Measurements from ENCODE around the gene KCNH2.

Gene KCNH2

GRCh38 chr7:151020231-151020630 lies 42.1 kb upstream of the KCNH2 start:
- ChIA-PET POLR2A (no interaction called here), CTCF (interaction anchor here (1.3 to 7.9 kb wide), 7 partner anchors 8 to 121 kb away, joined by 3 to 84 read pairs (median 10); partner anchors contain the start of gene ABCB8)
- TF ChIP-seq, protein P1, sequence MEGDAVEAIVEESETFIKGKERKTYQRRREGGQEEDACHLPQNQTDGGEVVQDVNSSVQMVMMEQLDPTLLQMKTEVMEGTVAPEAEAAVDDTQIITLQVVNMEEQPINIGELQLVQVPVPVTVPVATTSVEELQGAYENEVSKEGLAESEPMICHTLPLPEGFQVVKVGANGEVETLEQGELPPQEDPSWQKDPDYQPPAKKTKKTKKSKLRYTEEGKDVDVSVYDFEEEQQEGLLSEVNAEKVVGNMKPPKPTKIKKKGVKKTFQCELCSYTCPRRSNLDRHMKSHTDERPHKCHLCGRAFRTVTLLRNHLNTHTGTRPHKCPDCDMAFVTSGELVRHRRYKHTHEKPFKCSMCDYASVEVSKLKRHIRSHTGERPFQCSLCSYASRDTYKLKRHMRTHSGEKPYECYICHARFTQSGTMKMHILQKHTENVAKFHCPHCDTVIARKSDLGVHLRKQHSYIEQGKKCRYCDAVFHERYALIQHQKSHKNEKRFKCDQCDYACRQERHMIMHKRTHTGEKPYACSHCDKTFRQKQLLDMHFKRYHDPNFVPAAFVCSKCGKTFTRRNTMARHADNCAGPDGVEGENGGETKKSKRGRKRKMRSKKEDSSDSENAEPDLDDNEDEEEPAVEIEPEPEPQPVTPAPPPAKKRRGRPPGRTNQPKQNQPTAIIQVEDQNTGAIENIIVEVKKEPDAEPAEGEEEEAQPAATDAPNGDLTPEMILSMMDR (IDR thresholded peaks at IDR 0.05; ENCODE audit: control extremely low read depth, extremely low read depth, low read depth, missing control alignments) = no peak
- no peak for DNase-seq (ENCODE audit: extremely low spot score)

- no peak for DNase-seq (ENCODE audit: extremely low spot score)
- TF ChIP-seq, protein P1 (IDR thresholded peaks at IDR 0.05; ENCODE audit: control extremely low read depth, extremely low read depth, low read depth, missing control alignments) = no peak
- ChIA-PET CTCF (interaction anchor here (0.7 to 7.9 kb wide), 22 partner anchors 10 to 240 kb away, joined by 3 to 84 read pairs (median 5); partner anchors contain the start of genes ABCB8, NOS3 and TMUB1), POLR2A (no interaction called here)
These were observed 41.0 kb upstream of the KCNH2 start for GRCh38 chr7:151019130-151019447.

GRCh38 chr7:151018421-151019129 lies 40.5 kb upstream of the KCNH2 start:
- TF ChIP-seq, protein P1 (IDR thresholded peaks at IDR 0.05; ENCODE audit: control extremely low read depth, extremely low read depth, low read depth, missing control alignments) = no peak
- ChIA-PET POLR2A (interaction anchor here (0.5 kb wide), 1 partner anchor 19 kb away, joined by 3 read pairs; no protein-coding TSS in a partner anchor), CTCF (interaction anchor here (0.7 to 7.9 kb wide), 34 partner anchors 10 to 612 kb away, joined by 3 to 84 read pairs (median 4); partner anchors contain the start of genes ABCB8, NOS3 and TMUB1)
- DNase-seq (ENCODE audit: extremely low spot score) = no peak

GRCh38 chr7:151017953-151018420 lies 39.9 kb upstream of the KCNH2 start:
- peak; percentile 83 for DNase-seq (ENCODE audit: extremely low spot score)
- CTCF ChIA-PET = interaction anchor here (0.7 to 7.9 kb wide), 31 partner anchors 9 to 613 kb away, joined by 3 to 84 read pairs (median 4); partner anchors contain the start of genes ABCB8, NOS3 and TMUB1
- POLR2A ChIA-PET = interaction anchor here (0.5 kb wide), 1 partner anchor 19 kb away, joined by 3 read pairs; no protein-coding TSS in a partner anchor
- TF ChIP-seq, protein P1 (IDR thresholded peaks at IDR 0.05; ENCODE audit: control extremely low read depth, extremely low read depth, low read depth, missing control alignments) = peak; percentile 95

DNA sequence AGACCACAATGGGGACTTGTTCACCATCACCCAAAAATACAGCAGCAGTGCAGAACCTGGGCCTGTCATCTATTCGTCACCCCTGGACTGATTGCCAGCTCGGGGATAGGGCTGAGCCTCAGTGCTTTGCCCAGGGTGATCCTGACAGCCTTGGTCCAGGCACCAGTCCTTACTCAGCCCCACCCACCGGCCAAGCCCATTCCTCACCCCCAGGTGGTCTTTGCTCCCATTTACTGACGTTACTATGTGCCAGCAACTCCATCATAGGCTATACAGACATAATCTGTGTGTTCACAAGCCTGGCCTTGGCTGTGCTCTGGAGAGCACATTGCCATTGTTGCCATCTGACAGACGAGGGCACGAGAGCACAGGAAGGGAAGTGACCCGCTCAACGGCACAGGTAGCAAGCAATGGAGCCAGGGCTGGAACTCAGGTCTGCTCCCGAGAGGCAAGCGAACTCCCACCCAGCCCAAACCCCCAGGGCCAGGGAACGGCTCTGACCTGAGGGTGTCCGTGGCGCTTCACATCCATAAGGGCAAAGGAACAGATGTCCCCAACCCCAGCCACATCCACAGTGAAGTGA lies 39.3 kb upstream of the KCNH2 start:
- TF ChIP-seq, protein P1 (IDR thresholded peaks at IDR 0.05; ENCODE audit: control extremely low read depth, extremely low read depth, low read depth, missing control alignments) = no peak
- POLR2A ChIA-PET = no interaction called here
- no peak for DNase-seq (ENCODE audit: extremely low spot score)
- CTCF ChIA-PET = interaction anchor here (0.9 to 7.9 kb wide), 18 partner anchors 8 to 614 kb away, joined by 3 to 84 read pairs (median 6); partner anchors contain the start of genes ABCB8 and NOS3

GRCh38 chr7:151016942-151017341 lies 38.8 kb upstream of the KCNH2 start:
- CTCF ChIA-PET = interaction anchor here (0.9 to 7.9 kb wide), 9 partner anchors 8 to 91 kb away, joined by 3 to 84 read pairs (median 11); partner anchors contain the start of gene NOS3
- TF ChIP-seq, protein P1 (IDR thresholded peaks at IDR 0.05; ENCODE audit: control extremely low read depth, extremely low read depth, low read depth, missing control alignments) = no peak
- no peak for DNase-seq (ENCODE audit: extremely low spot score)
- POLR2A ChIA-PET = no interaction called here

All from GM10248 (cell line).